ENCODE results near the gene PPP2CA.

DNA sequence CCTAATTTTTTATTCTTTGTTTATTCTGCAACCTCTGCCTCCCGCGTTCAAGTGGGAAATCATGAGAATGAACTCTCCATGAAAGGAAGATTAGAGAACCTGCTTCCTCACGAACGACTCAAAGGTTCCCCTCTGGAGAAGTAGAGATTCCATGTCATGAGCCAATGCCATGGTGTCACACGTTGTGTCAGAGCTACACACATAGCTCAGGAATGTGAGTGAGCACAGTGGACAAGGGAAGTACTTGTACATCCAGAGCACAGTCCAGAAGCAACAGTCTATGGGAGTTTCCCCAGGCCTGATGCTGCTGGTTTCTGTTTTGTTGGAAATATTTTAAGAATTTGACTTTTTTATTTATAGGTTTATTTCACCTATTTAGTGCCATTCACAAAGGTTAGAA, 26.8 kb upstream of the PPP2CA start:
- TF ChIP-seq, protein P1, sequence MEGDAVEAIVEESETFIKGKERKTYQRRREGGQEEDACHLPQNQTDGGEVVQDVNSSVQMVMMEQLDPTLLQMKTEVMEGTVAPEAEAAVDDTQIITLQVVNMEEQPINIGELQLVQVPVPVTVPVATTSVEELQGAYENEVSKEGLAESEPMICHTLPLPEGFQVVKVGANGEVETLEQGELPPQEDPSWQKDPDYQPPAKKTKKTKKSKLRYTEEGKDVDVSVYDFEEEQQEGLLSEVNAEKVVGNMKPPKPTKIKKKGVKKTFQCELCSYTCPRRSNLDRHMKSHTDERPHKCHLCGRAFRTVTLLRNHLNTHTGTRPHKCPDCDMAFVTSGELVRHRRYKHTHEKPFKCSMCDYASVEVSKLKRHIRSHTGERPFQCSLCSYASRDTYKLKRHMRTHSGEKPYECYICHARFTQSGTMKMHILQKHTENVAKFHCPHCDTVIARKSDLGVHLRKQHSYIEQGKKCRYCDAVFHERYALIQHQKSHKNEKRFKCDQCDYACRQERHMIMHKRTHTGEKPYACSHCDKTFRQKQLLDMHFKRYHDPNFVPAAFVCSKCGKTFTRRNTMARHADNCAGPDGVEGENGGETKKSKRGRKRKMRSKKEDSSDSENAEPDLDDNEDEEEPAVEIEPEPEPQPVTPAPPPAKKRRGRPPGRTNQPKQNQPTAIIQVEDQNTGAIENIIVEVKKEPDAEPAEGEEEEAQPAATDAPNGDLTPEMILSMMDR (conservative IDR thresholded peaks at IDR 0.05; ENCODE audit: low read length) = no peak
- no peak for TF ChIP-seq EZH2phosphoT487 (IDR thresholded peaks at IDR 0.05; ENCODE audit: borderline replicate concordance)
